ENCODE data around the gene TBC1D20.
A peak's percentile ranks its signal among the peaks of the same experiment; 100 is the strongest.
"Not testable (repeated sequence)": the region's sequence is repeated elsewhere in the genome, so short reads cannot be mapped to it uniquely, and the experiment has no call there.

The TBC1D20 gene
- long read RNA-seq, donor 1, full-length matches to known transcripts: 6 of 18 reads
- long read RNA-seq, donor 1, partial matches to known transcripts: 12 of 18 reads
- long read RNA-seq, donor 1, other reads (novel, unspliced or antisense): 0 of 18 reads
- long read RNA-seq, donor 2, full-length matches to known transcripts: 3 of 3 reads
- long read RNA-seq, donor 2, partial matches to known transcripts: 0 of 3 reads
- long read RNA-seq, donor 2, other reads (novel, unspliced or antisense): 0 of 3 reads
- long read RNA-seq, donor 3, full-length matches to known transcripts: 5 of 10 reads
- long read RNA-seq, donor 3, partial matches to known transcripts: 5 of 10 reads
- long read RNA-seq, donor 3, other reads (novel, unspliced or antisense): 0 of 10 reads
- long read RNA-seq, donor 4, full-length matches to known transcripts: 13 of 13 reads
- long read RNA-seq, donor 4, partial matches to known transcripts: 0 of 13 reads
- long read RNA-seq, donor 4, other reads (novel, unspliced or antisense): 0 of 13 reads
- long read RNA-seq, donor 5, full-length matches to known transcripts: 7 of 7 reads
- long read RNA-seq, donor 5, partial matches to known transcripts: 0 of 7 reads
- long read RNA-seq, donor 5, other reads (novel, unspliced or antisense): 0 of 7 reads
- long read RNA-seq, donor 6, full-length matches to known transcripts: 7 of 7 reads
- long read RNA-seq, donor 6, partial matches to known transcripts: 0 of 7 reads
- long read RNA-seq, donor 6, other reads (novel, unspliced or antisense): 0 of 7 reads
- long read RNA-seq, donor 7, full-length matches to known transcripts: 12 of 18 reads
- long read RNA-seq, donor 7, partial matches to known transcripts: 6 of 18 reads
- long read RNA-seq, donor 7, other reads (novel, unspliced or antisense): 0 of 18 reads
- long read RNA-seq, donor 8, full-length matches to known transcripts: 10 of 10 reads
- long read RNA-seq, donor 8, partial matches to known transcripts: 0 of 10 reads
- long read RNA-seq, donor 8, other reads (novel, unspliced or antisense): 0 of 10 reads

- DNase-seq: peak; percentile 84
Observed at GRCh38 chr20:462199-462991, at the start of gene TBC1D20. Gene TBC1D20 (minus strand): TSS chr20:462533. CDS start chr20:462405, 128 bp downstream.

- DNase-seq: not testable (repeated sequence)
Observed at GRCh38 chr20:510328-511057, 48.2 kb upstream of the TBC1D20 start.

GRCh38 chr20:508364-508787, 46.0 kb upstream of the TBC1D20 start:
- DNase-seq: not testable (repeated sequence)

- no peak for DNase-seq
Observed at GRCh38 chr20:507761-508332, 45.5 kb upstream of the TBC1D20 start.

- no peak for DNase-seq
Observed at GRCh38 chr20:507006-507758, 44.8 kb upstream of the TBC1D20 start.

GRCh38 chr20:504632-505075, 42.3 kb upstream of the TBC1D20 start:
- no peak for DNase-seq

- no peak for DNase-seq
Observed at GRCh38 chr20:503048-503737, 40.9 kb upstream of the TBC1D20 start.

GRCh38 chr20:497979-498378, 35.6 kb upstream of the TBC1D20 start:
- no peak for DNase-seq

- DNase-seq: no peak
Observed at GRCh38 chr20:496126-496696, 33.9 kb upstream of the TBC1D20 start.

GRCh38 chr20:492159-492558, 29.8 kb upstream of the TBC1D20 start:
- no peak for DNase-seq

- DNase-seq: no peak
Observed at GRCh38 chr20:487655-488054, 25.3 kb upstream of the TBC1D20 start.

- no peak for DNase-seq
Observed at GRCh38 chr20:483815-484644, 21.7 kb upstream of the TBC1D20 start.

GRCh38 chr20:481167-481566, 18.8 kb upstream of the TBC1D20 start:
- DNase-seq: no peak

GRCh38 chr20:480044-480443, 17.7 kb upstream of the TBC1D20 start:
- no peak for DNase-seq

- DNase-seq: no peak
Observed at GRCh38 chr20:479487-479886, 17.2 kb upstream of the TBC1D20 start.

- DNase-seq: peak; percentile 22
Observed at GRCh38 chr20:478949-479429, 16.7 kb upstream of the TBC1D20 start.

GRCh38 chr20:478010-478948, 15.9 kb upstream of the TBC1D20 start:
- no peak for DNase-seq
